Measurements from ENCODE around the gene WNT3A. TPM values are rescaled to one million over a fixed set of nuclear protein-coding genes. Genes with fewer than 3 reads are reported as not detected.

The WNT3A gene
- total and polyA plus RNA-seq, 2 of the 4 experiments (the other 2 are of a cell fraction): not detected

DNA sequence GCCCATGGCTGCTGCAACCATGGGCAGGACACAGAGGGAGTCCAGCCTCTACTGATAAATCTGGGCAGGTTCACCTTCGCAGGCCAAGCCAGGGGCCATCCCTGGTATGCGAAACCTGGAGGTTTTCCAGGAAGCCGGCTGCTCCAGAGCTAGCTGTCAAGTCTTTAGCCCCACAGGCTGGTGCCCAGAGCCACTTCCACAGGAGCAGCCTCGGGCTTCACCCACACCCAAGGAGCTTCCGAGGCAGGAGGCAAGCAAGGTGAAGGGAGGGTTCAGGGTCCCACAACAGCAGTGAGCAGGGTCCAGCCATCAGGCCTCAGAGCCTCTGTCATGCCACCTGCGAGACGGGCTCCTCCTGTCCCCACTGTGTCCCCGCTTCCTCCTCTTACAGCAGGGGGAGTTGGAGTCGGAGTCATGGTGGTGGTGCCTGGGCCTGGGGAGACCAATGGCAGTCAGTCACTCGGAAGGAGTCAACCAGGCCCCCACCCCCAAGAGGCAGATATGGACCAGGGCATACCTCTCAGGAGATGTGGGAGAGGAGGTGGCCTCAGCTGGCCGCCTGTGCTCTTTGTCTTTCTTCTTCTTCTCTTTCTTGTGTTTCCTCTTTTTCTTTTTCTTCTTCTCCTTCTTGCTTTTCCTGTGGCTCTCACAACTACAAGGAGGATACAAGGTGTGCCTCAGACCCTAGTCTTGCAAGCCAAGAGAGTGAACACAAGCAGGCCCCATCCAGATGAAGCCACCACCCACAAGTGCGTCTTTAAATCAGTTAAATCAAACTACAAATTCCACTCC, 94.2 kb downstream of the WNT3A start:
- Histone ChIP-seq H4K5ac (ENCODE audit: low read depth, low read length) (no peak overlapping the region; the same call in 1 of the 2 replicates), H3K14ac (replicated peaks; ENCODE audit: low read depth, low read length) (no peak overlapping the region), H4K20me1 (ENCODE audit: insufficient read depth, low read length) (peaks cover 58% of the 10 kb centered on the region), H2AFZ (replicated peaks; ENCODE audit: low read length, poor library complexity) (peak overlapping the region; percentile 67), H3K56ac (ENCODE audit: extremely low read depth, insufficient read depth, low read length) (no peak overlapping the region; the same call in 1 of the 2 replicates), H3K27me3 (ENCODE audit: control insufficient read depth, insufficient read depth, low read length) (no peaks in the 10 kb centered on the region), H2BK5ac (ENCODE audit: low read depth, low read length, poor library complexity, severe bottlenecking) (no peak overlapping the region), H3K4ac (ENCODE audit: low read depth, low read length) (no peak overlapping the region), H2AK5ac (ENCODE audit: low read depth, low read length) (no peak overlapping the region), H3K9me1 (ENCODE audit: insufficient read depth, low read length) (peaks cover 21% of the 10 kb centered on the region), H3K79me1 (ENCODE audit: low read depth in 1 of 2, low read length in 2 of 2) (peaks cover 7 to 61% of the 10 kb centered on the region in 2 experiments; a peak in 3 of 4 replicates), H2AK9ac (replicated peaks; ENCODE audit: low read depth, low read length, poor library complexity) (peak overlapping the region; percentile 48), H4K91ac (ENCODE audit: insufficient read depth, low read depth, low read length) (no peak overlapping the region), H2BK15ac (ENCODE audit: low read depth, low read length) (no peak overlapping the region), H3K18ac (ENCODE audit: low read depth, low read length) (no peak overlapping the region), H3K4me3 (ENCODE audit: insufficient read depth, low read depth, low read length) (no peak overlapping the region), H3K36me3 (ENCODE audit: control insufficient read depth, insufficient read depth, low read length) (peaks cover 47% of the 10 kb centered on the region), H3K27ac (ENCODE audit: insufficient read depth, low read length) (no peak overlapping the region), H2BK120ac (ENCODE audit: low read depth, low read length) (no peak overlapping the region), H2BK20ac (ENCODE audit: low read depth, low read length) (no peak overlapping the region), H3K9ac (ENCODE audit: low read depth, low read length) (no peak overlapping the region), H3K9me3 (ENCODE audit: control insufficient read depth, insufficient read depth, low read length) (no peaks in the 10 kb centered on the region), H4K8ac (ENCODE audit: low read depth in 2 of 2, low read length in 2 of 2) (0 out of 4 replicates have a peak overlapping the region, but pooled peaks of 1 of the 2 experiments have one; percentile 41), H3K4me1 (ENCODE audit: control insufficient read depth, insufficient read depth, low read length) (peaks cover 7% of the 10 kb centered on the region; the same call in 1 of the 2 replicates), H3K23ac (ENCODE audit: low read depth, low read length) (peak overlapping the region; percentile 27; the same call in 1 of the 2 replicates), H3K4me2 (ENCODE audit: low read depth, low read length) (no peak overlapping the region)
- dilution Hi-C loops (cut with HindIII; ENCODE audit: low sequenced_read_pairs, unreplicated experiment) (no loop called here), intact Hi-C loops (cut with micrococcal nuclease) (loop anchor here (5.0 kb wide), 1 partner anchor 41 kb away; the partner anchor contains the start of gene GUK1), in situ Hi-C loops (cut with MboI; ENCODE audit: low sequenced_read_pairs) (no loop called here)
- no peak for TF ChIP-seq RCOR1 (IDR thresholded peaks at IDR 0.05; ENCODE audit: insufficient replicate concordance, low read length)
- DNase-seq: no peak
- POLR2A ChIA-PET (ENCODE audit: unreplicated experiment): no interaction called here
- BruUV-seq (replicated peaks): no TSS peak
- CTCF ChIA-PET: no interaction called here
- WGBS, 2 experiments (ENCODE audit: extremely low coverage in 2 of 2, insufficient read length in 1 of 2): 100% methylated on average over 2 of the region's 12 CpGs; no CpG with 5 or more reads in 1 of the 2 experiments
- ATAC-seq (ENCODE audit: low read depth): no peak
